ENCODE measurements around the gene UQCRC1.

Gene UQCRC1

DNA sequence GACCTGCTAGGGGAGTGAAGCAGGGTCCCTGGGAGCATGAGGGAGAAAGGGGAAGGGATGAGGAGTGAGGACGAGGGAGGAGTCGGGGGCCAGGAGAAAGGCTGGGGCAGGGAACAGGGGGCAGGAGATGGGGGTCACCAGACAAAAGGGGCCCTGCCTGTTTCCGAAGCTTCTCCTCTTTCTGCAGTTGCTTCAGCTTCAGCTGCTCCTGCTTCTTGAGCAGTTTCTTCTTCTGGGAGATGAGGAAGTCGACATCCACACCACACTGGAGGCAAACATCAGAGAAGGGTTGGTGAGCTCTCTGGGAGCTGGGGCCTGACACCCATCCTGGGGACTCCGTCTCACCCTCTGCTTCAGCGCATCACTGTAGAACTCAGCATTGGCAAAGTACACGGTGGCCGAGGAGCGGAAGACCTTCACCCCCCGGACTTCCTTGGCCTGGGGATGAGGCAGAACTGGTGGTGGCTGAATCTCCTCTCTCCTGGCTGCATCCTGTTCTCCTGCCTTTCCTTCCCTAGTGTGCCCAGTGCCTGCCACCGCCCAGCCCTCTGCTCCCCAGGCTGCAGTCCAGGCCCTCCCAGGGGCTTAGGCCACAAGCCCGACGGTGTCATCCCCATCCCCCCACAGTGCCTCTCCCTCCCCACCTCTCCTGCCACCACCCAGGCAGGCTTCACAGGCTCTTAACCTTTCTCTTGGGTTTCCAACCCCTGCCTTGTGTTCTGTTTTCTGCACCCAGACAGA lies 19.0 kb upstream of the UQCRC1 start:
- peaks cover 5% of the 10 kb centered on the region for H3K4me1 ChIP-seq (ENCODE audit: insufficient read depth, low read length, severe bottlenecking)
- H3K9me2 ChIP-seq (ENCODE audit: low read depth, low read length): no peaks in the 10 kb centered on the region
- no peak for TF ChIP-seq CTCF (IDR thresholded peaks at IDR 0.05; ENCODE audit: low read length)
- TF ChIP-seq EZH2 (IDR thresholded peaks at IDR 0.05; ENCODE audit: borderline replicate concordance, low read length): no peak
- no peaks in the 10 kb centered on the region for H3K27me3 ChIP-seq (ENCODE audit: insufficient read depth, low read length)
- no peak overlapping the region for H3K4me3 ChIP-seq (ENCODE audit: low read depth, low read length, poor library complexity, severe bottlenecking)
- no peaks in the 10 kb centered on the region for H3F3A ChIP-seq (ENCODE audit: insufficient read depth, low read length)
- no peak overlapping the region for H3K27ac ChIP-seq (ENCODE audit: low read depth, low read length, poor library complexity, severe bottlenecking)
- no peaks in the 10 kb centered on the region for H3K79me2 ChIP-seq (ENCODE audit: insufficient read depth, low read length)
- no peak overlapping the region for H2AFZ ChIP-seq (ENCODE audit: low read length)
- H3K9me3 ChIP-seq (ENCODE audit: low read length): no peaks in the 10 kb centered on the region
- H3K4me2 ChIP-seq (ENCODE audit: low read length): no peak overlapping the region
- no peaks in the 10 kb centered on the region for H4K20me1 ChIP-seq (ENCODE audit: insufficient read depth, low read length)
- peaks cover 78% of the 10 kb centered on the region for H3K36me3 ChIP-seq (ENCODE audit: insufficient read depth, low read length)
- H3K9ac ChIP-seq (ENCODE audit: low read length): no peak overlapping the region

GRCh38 chr3:48625600-48625999 lies 16.2 kb upstream of the UQCRC1 start:
- H3K27ac ChIP-seq (ENCODE audit: low read depth, low read length, poor library complexity, severe bottlenecking): no peak overlapping the region
- TF ChIP-seq EZH2 (IDR thresholded peaks at IDR 0.05; ENCODE audit: borderline replicate concordance, low read length): no peak
- no peak for TF ChIP-seq CTCF (IDR thresholded peaks at IDR 0.05; ENCODE audit: low read length)
- peaks cover 51% of the 10 kb centered on the region for H3K36me3 ChIP-seq (ENCODE audit: insufficient read depth, low read length)
- no peak overlapping the region for H3K4me3 ChIP-seq (ENCODE audit: low read depth, low read length, poor library complexity, severe bottlenecking)
- no peak overlapping the region for H3K9ac ChIP-seq (ENCODE audit: low read length)
- H3K4me1 ChIP-seq (ENCODE audit: insufficient read depth, low read length, severe bottlenecking): peaks cover 5% of the 10 kb centered on the region
- no peak overlapping the region for H2AFZ ChIP-seq (ENCODE audit: low read length)
- no peaks in the 10 kb centered on the region for H3K27me3 ChIP-seq (ENCODE audit: insufficient read depth, low read length)
- no peaks in the 10 kb centered on the region for H3K9me2 ChIP-seq (ENCODE audit: low read depth, low read length)
- no peaks in the 10 kb centered on the region for H3F3A ChIP-seq (ENCODE audit: insufficient read depth, low read length)
- H3K4me2 ChIP-seq (ENCODE audit: low read length): no peak overlapping the region
- H3K9me3 ChIP-seq (ENCODE audit: low read length): no peaks in the 10 kb centered on the region
- no peaks in the 10 kb centered on the region for H4K20me1 ChIP-seq (ENCODE audit: insufficient read depth, low read length)
- H3K79me2 ChIP-seq (ENCODE audit: insufficient read depth, low read length): no peaks in the 10 kb centered on the region

GRCh38 chr3:48624767-48625166 lies 15.3 kb upstream of the UQCRC1 start:
- Histone ChIP-seq H3K9ac (ENCODE audit: low read length) (no peak overlapping the region), H2AFZ (ENCODE audit: low read length) (no peak overlapping the region), H3K4me1 (ENCODE audit: insufficient read depth, low read length, severe bottlenecking) (peaks cover 5% of the 10 kb centered on the region), H3K27ac (ENCODE audit: low read depth, low read length, poor library complexity, severe bottlenecking) (no peak overlapping the region), H3K79me2 (ENCODE audit: insufficient read depth, low read length) (no peaks in the 10 kb centered on the region), H3F3A (ENCODE audit: insufficient read depth, low read length) (no peaks in the 10 kb centered on the region), H3K4me3 (ENCODE audit: low read depth, low read length, poor library complexity, severe bottlenecking) (no peak overlapping the region), H4K20me1 (ENCODE audit: insufficient read depth, low read length) (no peaks in the 10 kb centered on the region), H3K4me2 (ENCODE audit: low read length) (no peak overlapping the region), H3K27me3 (ENCODE audit: insufficient read depth, low read length) (no peaks in the 10 kb centered on the region), H3K36me3 (ENCODE audit: insufficient read depth, low read length) (peaks cover 44% of the 10 kb centered on the region), H3K9me2 (ENCODE audit: low read depth, low read length) (no peaks in the 10 kb centered on the region), H3K9me3 (ENCODE audit: low read length) (no peaks in the 10 kb centered on the region)
- TF ChIP-seq EZH2 (IDR thresholded peaks at IDR 0.05; ENCODE audit: borderline replicate concordance, low read length) (no peak), CTCF (IDR thresholded peaks at IDR 0.05; ENCODE audit: low read length) (no peak)
